Colonic mucosa (tissue), 4 donors: ENCODE results near the gene IMMP2L. TPM values are rescaled to one million over a fixed set of nuclear protein-coding genes. Genes with fewer than 3 reads are reported as not detected.

Experiments used
- DNase-seq: peaks from one replicate; pipeline ENCODE4 v3.0.0-alpha.2; 2020
- H3K27ac ChIP-seq: fragments of 200-600 bp; one replicate; pipeline ENCODE4 v1.8.0; 2021
- H3K27me3 ChIP-seq: fragments of 200-600 bp; one replicate; pipeline ENCODE4 v1.8.0; 2021
- H3K36me3 ChIP-seq: fragments of 200-600 bp; one replicate; pipeline ENCODE4 v1.8.0; 2021
- H3K4me1 ChIP-seq: fragments of 200-600 bp; one replicate; pipeline ENCODE4 v1.8.0; 2021; ENCODE audit warnings: mild to moderate bottlenecking
- H3K4me3 ChIP-seq: fragments of 200-600 bp; one replicate; pipeline ENCODE4 v1.8.0; 2021
- H3K9ac ChIP-seq, 2 donors: one replicate each; pipeline ENCODE4 v1.7.0; 2013; ENCODE audit warnings: control low read depth in 2 of 2, low read depth in 2 of 2, low read length in 2 of 2
- H3K9me3 ChIP-seq: fragments of 200-600 bp; one replicate; pipeline ENCODE4 v1.8.0; 2021
- CTCF ChIP-seq: fragments of 200-600 bp; IDR thresholded peaks from one replicate; pipeline ENCODE4 v1.8.0; 2022; ENCODE audit warnings: antibody characterized with exemption, mild to moderate bottlenecking
- intact Hi-C: fragments of 100-400 bp; cut with DNase I; formaldehyde crosslinking; loops from one replicate; pipeline ENCODE4 v1.14.1; 2022
- total RNA-seq, 2 donors: library from RNA; stranded (reverse); fragmentation: NEBNext Ultra II Directional in 1 of 2; extraction: Animal tissue kit (Norgen Biotek cat#: 25700) in 1 of 2; gene quantifications; one replicate each; pipeline ENCODE4 v1.2.1, GENCODE V29; 2021
- donor health status: healthy.
- donor health status: DM: no; HTN: no; CAD: no.
- donor health status: DM: no; HTN: no; CAD: no.

The IMMP2L gene
- total RNA-seq, 2 donors from 2014 or later: 13.4 to 15.4 TPM

GRCh38 chr7:110850224-110850623, 712.1 kb downstream of the IMMP2L start:
- Histone ChIP-seq H3K4me3 (no peak overlapping the region), H3K9ac (no peak overlapping the region), H3K4me1 (no peaks in the 10 kb centered on the region), H3K36me3 (no peaks in the 10 kb centered on the region), H3K9me3 (no peaks in the 10 kb centered on the region), H3K27ac (no peak overlapping the region), H3K27me3 (no peaks in the 10 kb centered on the region)
- no peak for DNase-seq
- intact Hi-C loops: no loop called here
- no peak for TF ChIP-seq CTCF

GRCh38 chr7:110842796-110843195, 719.5 kb downstream of the IMMP2L start:
- H3K36me3 ChIP-seq: no peaks in the 10 kb centered on the region
- H3K27me3 ChIP-seq: no peaks in the 10 kb centered on the region
- H3K4me3 ChIP-seq: no peak overlapping the region
- no peaks in the 10 kb centered on the region for H3K4me1 ChIP-seq
- no peak for DNase-seq
- H3K9me3 ChIP-seq: no peaks in the 10 kb centered on the region
- intact Hi-C loops: no loop called here
- no peak overlapping the region for H3K27ac ChIP-seq
- no peak overlapping the region for H3K9ac ChIP-seq
- TF ChIP-seq CTCF: no peak

GRCh38 chr7:110841840-110842545, 720.3 kb downstream of the IMMP2L start:
- Histone ChIP-seq H3K27ac (no peak overlapping the region), H3K36me3 (no peaks in the 10 kb centered on the region), H3K4me3 (no peak overlapping the region), H3K27me3 (no peaks in the 10 kb centered on the region), H3K4me1 (no peaks in the 10 kb centered on the region), H3K9ac (no peak overlapping the region), H3K9me3 (no peaks in the 10 kb centered on the region)
- no peak for TF ChIP-seq CTCF
- intact Hi-C loops: no loop called here
- no peak for DNase-seq

GRCh38 chr7:110839866-110840265, 722.4 kb downstream of the IMMP2L start:
- H3K9me3 ChIP-seq: no peaks in the 10 kb centered on the region
- H3K27me3 ChIP-seq: no peaks in the 10 kb centered on the region
- H3K4me3 ChIP-seq: no peak overlapping the region
- H3K27ac ChIP-seq: no peak overlapping the region
- H3K9ac ChIP-seq: no peak overlapping the region
- H3K36me3 ChIP-seq: no peaks in the 10 kb centered on the region
- no peak for DNase-seq
- no peaks in the 10 kb centered on the region for H3K4me1 ChIP-seq
- TF ChIP-seq CTCF: no peak
- intact Hi-C loops: no loop called here

- DNase-seq: no peak
- H3K4me3 ChIP-seq: no peak overlapping the region
- H3K27me3 ChIP-seq: no peaks in the 10 kb centered on the region
- no peak overlapping the region for H3K9ac ChIP-seq
- TF ChIP-seq CTCF: no peak
- H3K9me3 ChIP-seq: no peaks in the 10 kb centered on the region
- H3K36me3 ChIP-seq: no peaks in the 10 kb centered on the region
- no peaks in the 10 kb centered on the region for H3K4me1 ChIP-seq
- no peak overlapping the region for H3K27ac ChIP-seq
- intact Hi-C loops: no loop called here
These were observed 726.4 kb downstream of the IMMP2L start for GRCh38 chr7:110835849-110836248.
